ENCODE measurements around the gene CYTIP. TPM values are rescaled to one million over a fixed set of nuclear protein-coding genes. Genes with fewer than 3 reads are reported as not detected.

CYTIP gene
- total RNA-seq, 1 experiment from 2014 or later, result 1.2 TPM

- TF ChIP-seq USF2 (CRISPR knock-in tag; IDR thresholded peaks at IDR 0.05) (no peak), ZSCAN18 (CRISPR knock-in tag; IDR thresholded peaks at IDR 0.05) (no peak)
Observed at GRCh38 chr2:157439824-157440186, 4.1 kb downstream of the CYTIP start (continued).

GRCh38 chr2:157438863-157439823 lies 4.7 kb downstream of the CYTIP start:
- DNase-seq (ENCODE audit: low spot score) (no peak), ATAC-seq (no peak)
- Mint-ChIP-seq H3K27me3 (ENCODE audit: low read depth) (no peaks in the 10 kb centered on the region), H3K9me3 (no peaks in the 10 kb centered on the region), H3K27ac (no peak overlapping the region), H3K36me3 (no peaks in the 10 kb centered on the region), H3K4me1 (no peaks in the 10 kb centered on the region), H3K4me3 (no peak overlapping the region)
- TF ChIP-seq SMAD4 (CRISPR knock-in tag; IDR thresholded peaks at IDR 0.05), result no peak
- TF ChIP-seq ATF1 (CRISPR knock-in tag; IDR thresholded peaks at IDR 0.05), result no peak
- no peak for TF ChIP-seq ZNF317 (CRISPR knock-in tag; IDR thresholded peaks at IDR 0.05; ENCODE audit: borderline replicate concordance, low read depth)
- no peak for TF ChIP-seq E2F1 (CRISPR knock-in tag; IDR thresholded peaks at IDR 0.05)
- TF ChIP-seq NR2C2 (CRISPR knock-in tag; IDR thresholded peaks at IDR 0.05), result no peak
- TF ChIP-seq CDX4 (CRISPR knock-in tag; IDR thresholded peaks at IDR 0.05; ENCODE audit: borderline replicate concordance), result no peak
- TF ChIP-seq NFE2L1 (CRISPR knock-in tag; IDR thresholded peaks at IDR 0.05), result no peak
- TF ChIP-seq TEAD4 (CRISPR knock-in tag; IDR thresholded peaks at IDR 0.05), result no peak
- TF ChIP-seq CBFB (CRISPR knock-in tag; IDR thresholded peaks at IDR 0.05; ENCODE audit: low read depth), result no peak
- no peak for TF ChIP-seq TCF7 (CRISPR knock-in tag; IDR thresholded peaks at IDR 0.05; ENCODE audit: low read depth)
- TF ChIP-seq ZNF532 (CRISPR knock-in tag; IDR thresholded peaks at IDR 0.05; ENCODE audit: borderline replicate concordance), result no peak
- TF ChIP-seq PREB (CRISPR knock-in tag; IDR thresholded peaks at IDR 0.05; ENCODE audit: borderline replicate concordance), result no peak
- TF ChIP-seq KAT7 (CRISPR knock-in tag; IDR thresholded peaks at IDR 0.05; ENCODE audit: borderline replicate concordance), result no peak
- TF ChIP-seq RORB (CRISPR knock-in tag; IDR thresholded peaks at IDR 0.05), result no peak
- TF ChIP-seq SMAD3 (CRISPR knock-in tag; IDR thresholded peaks at IDR 0.05; ENCODE audit: borderline replicate concordance), result no peak
- no peak for TF ChIP-seq MXD4 (CRISPR knock-in tag; IDR thresholded peaks at IDR 0.05; ENCODE audit: borderline replicate concordance)
- no peak for TF ChIP-seq NR1H2 (CRISPR knock-in tag; IDR thresholded peaks at IDR 0.05)
- no peak for TF ChIP-seq JAZF1 (CRISPR knock-in tag; IDR thresholded peaks at IDR 0.05)
- no peak for TF ChIP-seq FOXP4 (CRISPR knock-in tag; IDR thresholded peaks at IDR 0.05)
- CTCF ChIA-PET, result interaction anchor here (0.6 to 1.4 kb wide), 2 partner anchors 53 to 133 kb away, joined by 3 to 4 read pairs; no protein-coding TSS in a partner anchor
- POLR2A ChIA-PET, result no interaction called here
